H1 (cell line): Measurements from ENCODE around the gene GAP43. TPM values are rescaled to one million over a fixed set of nuclear protein-coding genes. Genes with fewer than 3 reads are reported as not detected.

Experiments used
- CTCF ChIA-PET: fragments of 300-600 bp; sonication (Branson Sonifier 250); formaldehyde crosslinking; loops from one replicate; lab custom pipeline; 2021; ENCODE audit not compliant: partially characterized antibody; lab: Charles Lee
- POLR2A ChIA-PET: fragments of 300-600 bp; sonication (Branson Sonifier 250); formaldehyde crosslinking; loops from one replicate; lab custom pipeline; 2021; ENCODE audit warnings: inconsistent platforms; ENCODE audit not compliant: partially characterized antibody; lab: Charles Lee
- DNase-seq, 2 experiments: peaks; one replicate each; pipeline versions ENCODE4 v3.0.0 to v3.0.0-alpha.2; 2010 to 2022; ENCODE audit warnings: low spot score in 2 of 2, low read depth in 1 of 2, mixed read lengths in 1 of 2
- FAIRE-seq: peaks from 2 replicates; lab custom pipeline; 2011; peaks lifted over from hg19 to GRCh38; lab: Jason Lieb, UNC
- H2AFZ ChIP-seq: 2 replicates; pipeline ENCODE4 v1.8.1; 2012; ENCODE audit warnings: low read length, inconsistent platforms
- H2AK5ac ChIP-seq: 2 replicates; pipeline ENCODE4 v1.6.1; 2013; ENCODE audit warnings: low read depth, low read length
- H2BK120ac ChIP-seq: replicated peaks from 2 replicates; pipeline ENCODE3; 2013; ENCODE audit warnings: low read depth, low read length, inconsistent platforms
- H2BK12ac ChIP-seq: 2 replicates; pipeline ENCODE4 v1.6.1; 2013; ENCODE audit warnings: low read depth, low read length
- H2BK15ac ChIP-seq: 2 replicates; pipeline ENCODE4 v1.6.1; 2013; ENCODE audit warnings: low read length
- H2BK20ac ChIP-seq: 2 replicates; pipeline ENCODE4 v1.6.1; 2013; ENCODE audit warnings: low read length
- H2BK5ac ChIP-seq: 2 replicates; pipeline ENCODE4 v1.6.1; 2013; ENCODE audit warnings: low read depth, low read length
- H3K14ac ChIP-seq: 2 replicates; pipeline ENCODE4 v1.6.1; 2013; ENCODE audit warnings: inconsistent platforms; ENCODE audit not compliant: insufficient read length
- H3K18ac ChIP-seq: 2 replicates; pipeline ENCODE4 v1.6.1; 2013; ENCODE audit warnings: low read length; ENCODE audit errors: extremely low read depth
- H3K23ac ChIP-seq: 2 replicates; pipeline ENCODE4 v1.6.1; 2013; ENCODE audit warnings: inconsistent platforms; ENCODE audit not compliant: insufficient read length
- H3K23me2 ChIP-seq: 2 replicates; pipeline ENCODE4 v1.6.1; 2013; ENCODE audit warnings: low read depth, low read length
- H3K27ac ChIP-seq: 2 replicates; pipeline ENCODE4 v1.6.1; 2011; ENCODE audit warnings: low read depth, low read length, inconsistent platforms
- H3K27me3 ChIP-seq, 4 experiments: replicated peaks in 1 of 4; 1 replicate in 1 of 4; 2 replicates in 3 of 4; pipeline versions ENCODE4 v1.6.1 to v1.8.1; 2011 to 2013; ENCODE audit warnings: low read length in 3 of 4, mild to moderate bottlenecking in 3 of 4, inconsistent platforms in 2 of 4, mixed read lengths in 2 of 4, moderate library complexity in 1 of 4; ENCODE audit not compliant: control insufficient read depth in 3 of 4, insufficient read depth in 3 of 4; ENCODE audit errors: extremely low read depth in 1 of 4
- H3K36me3 ChIP-seq, 4 experiments: 2 replicates each; pipeline versions ENCODE4 v1.6.1 to v1.8.1; 2011 to 2013; ENCODE audit warnings: mild to moderate bottlenecking in 4 of 4, low read length in 3 of 4, moderate library complexity in 2 of 4, control low read depth in 1 of 4, inconsistent platforms in 1 of 4; ENCODE audit not compliant: insufficient read depth in 4 of 4, control insufficient read depth in 2 of 4
- H3K4ac ChIP-seq: replicated peaks from 2 replicates; pipeline ENCODE3; 2013; ENCODE audit warnings: low read length, low read depth, mixed read lengths, inconsistent platforms; ENCODE audit not compliant: insufficient read length
- H3K4me1 ChIP-seq, 4 experiments: replicated peaks in 1 of 4; 1 replicate in 1 of 4; 2 replicates in 3 of 4; pipeline versions ENCODE4 v1.6.1 to v1.8.1; 2011 to 2013; ENCODE audit warnings: low read length in 3 of 4, inconsistent platforms in 2 of 4, mixed read lengths in 1 of 4; ENCODE audit not compliant: insufficient read depth in 4 of 4, control insufficient read depth in 3 of 4
- H3K4me2 ChIP-seq, 2 experiments: 2 replicates each; pipeline versions ENCODE4 v1.6.1 to v1.8.1; 2011 to 2013; ENCODE audit warnings: low read depth in 2 of 2, low read length in 2 of 2, control low read depth in 1 of 2, inconsistent platforms in 1 of 2, mild to moderate bottlenecking in 1 of 2; ENCODE audit not compliant: insufficient read depth in 1 of 2
- H3K4me3 ChIP-seq, 4 experiments: fragments of 200-600, 300-600 bp in 1 of 4; sonication (generic), shearing (Covaris generic), sonication (Bioruptor Twin) in 1 of 4; 2 replicates each; pipeline versions ENCODE4 v1.5.1 to v1.8.1; 2011 to 2016; ENCODE audit warnings: low read length in 4 of 4, low read depth in 3 of 4, control low read depth in 2 of 4, inconsistent platforms in 2 of 4, mild to moderate bottlenecking in 2 of 4, mixed read lengths in 1 of 4, moderate library complexity in 1 of 4; ENCODE audit not compliant: insufficient read depth in 2 of 4; ENCODE audit errors: extremely low read depth in 1 of 4
- H3K56ac ChIP-seq: replicated peaks from 2 replicates; pipeline ENCODE3; 2013; ENCODE audit warnings: low read depth, mild to moderate bottlenecking, mixed read lengths, low read length, inconsistent platforms; ENCODE audit not compliant: insufficient read length
- H3K79me1 ChIP-seq: 2 replicates; pipeline ENCODE4 v1.6.1; 2013; ENCODE audit warnings: low read depth, low read length, control low read depth
- H3K79me2 ChIP-seq, 2 experiments: 2 replicates each; pipeline versions ENCODE4 v1.6.1 to v1.8.1; 2012 to 2013; ENCODE audit warnings: low read length in 2 of 2, mild to moderate bottlenecking in 2 of 2, inconsistent platforms in 1 of 2; ENCODE audit not compliant: insufficient read depth in 2 of 2, control insufficient read depth in 1 of 2
- H3K9ac ChIP-seq, 4 experiments: replicated peaks in 1 of 4; 1 replicate in 1 of 4; 2 replicates in 3 of 4; pipeline versions ENCODE4 v1.6.1 to v1.8.1; 2011 to 2013; ENCODE audit warnings: low read depth in 3 of 4, low read length in 3 of 4, control low read depth in 2 of 4, mild to moderate bottlenecking in 2 of 4, moderate library complexity in 2 of 4, inconsistent platforms in 1 of 4; ENCODE audit errors: extremely low read depth in 1 of 4
- H3K9me3 ChIP-seq, 2 experiments: 2 replicates each; pipeline versions ENCODE4 v1.6.1 to v1.8.1; 2012 to 2013; ENCODE audit warnings: mild to moderate bottlenecking in 2 of 2, moderate library complexity in 2 of 2, control low read depth in 1 of 2, inconsistent platforms in 1 of 2, low read depth in 1 of 2, low read length in 1 of 2, mixed read lengths in 1 of 2; ENCODE audit not compliant: insufficient read depth in 2 of 2
- H4K20me1 ChIP-seq, 2 experiments: replicated peaks in 1 of 2; 2 replicates each; pipeline versions ENCODE3 to v1.8.1; 2011 to 2013; ENCODE audit warnings: inconsistent platforms in 2 of 2, low read length in 2 of 2, mild to moderate bottlenecking in 1 of 2; ENCODE audit not compliant: insufficient read depth in 2 of 2, control insufficient read depth in 1 of 2
- H4K5ac ChIP-seq: 2 replicates; pipeline ENCODE4 v1.6.1; 2013; ENCODE audit warnings: low read length, low read depth, mixed read lengths, inconsistent platforms; ENCODE audit not compliant: insufficient read length
- H4K8ac ChIP-seq: 2 replicates; pipeline ENCODE4 v1.8.0; 2013; ENCODE audit warnings: mild to moderate bottlenecking, moderate library complexity, low read length, inconsistent platforms; ENCODE audit not compliant: insufficient read depth; ENCODE audit errors: extremely low read depth
- H4K91ac ChIP-seq: replicated peaks from 2 replicates; pipeline ENCODE3; 2013; ENCODE audit warnings: low read length, mixed read lengths, inconsistent platforms; ENCODE audit not compliant: insufficient read length
- GABPA ChIP-seq: IDR thresholded peaks from 2 replicates; pipeline ENCODE4 v1.6.1; 2011; ENCODE audit warnings: mild to moderate bottlenecking, low read length, moderate library complexity, borderline replicate concordance; ENCODE audit not compliant: insufficient read depth
- NANOG ChIP-seq: IDR thresholded peaks from 2 replicates; pipeline ENCODE4 v1.6.1; 2011; ENCODE audit warnings: low read length, low read depth, mild to moderate bottlenecking, inconsistent platforms; ENCODE audit not compliant: insufficient read depth, poor library complexity, severe bottlenecking
- SAP30 ChIP-seq: fragments of 300-600 bp; sonication (generic); IDR thresholded peaks from 2 replicates; pipeline ENCODE4 v1.7.1; 2012; ENCODE audit warnings: low read length, moderate library complexity, mild to moderate bottlenecking, inconsistent platforms; ENCODE audit not compliant: insufficient read depth, insufficient replicate concordance
- SP2 ChIP-seq: IDR thresholded peaks from 2 replicates; pipeline ENCODE4 v1.6.1; 2012; ENCODE audit warnings: mild to moderate bottlenecking, low read length, inconsistent platforms
- TAF1 ChIP-seq: IDR thresholded peaks from 2 replicates; pipeline ENCODE4 v1.6.1; 2011; ENCODE audit warnings: mild to moderate bottlenecking, low read depth, low read length
- YY1 ChIP-seq: IDR thresholded peaks from 2 replicates; pipeline ENCODE4 v1.6.1; 2011; ENCODE audit warnings: low read depth, mild to moderate bottlenecking, low read length
- WGBS, 2 experiments: shearing (Covaris generic) in 1 of 2; methylation state at CpG; one replicate each; pipeline versions ENCODE4 v1.1.6 to v1.1.7; 2013 to 2015; ENCODE audit warnings: low lambda C conversion rate in 2 of 2, mixed read lengths in 2 of 2, inconsistent platforms in 1 of 2, low coverage in 1 of 2, missing lambda C conversion rate in 1 of 2; ENCODE audit not compliant: insufficient replicate concordance in 2 of 2, insufficient coverage in 1 of 2, insufficient read length in 1 of 2; ENCODE audit errors: extremely low coverage in 1 of 2, missing lambda C conversion rate in 1 of 2; 5-methylcytosine and 5-hydroxymethylcytosine counted together
- polyA plus RNA-seq, 7 experiments: library from polyadenylated mRNA; depleted of rRNA in 3 of 7; stranded (reverse) in 5 of 7; unstranded in 2 of 7; fragments of >200 nt in 5 of 7; fragments of 200-250 nt in 2 of 7; gene quantifications; 1 replicate in 5 of 7; 2 replicates in 1 of 7; 4 replicates in 1 of 7; pipeline versions ENCODE4 v1.2.1 to v1.2.3, GENCODE V29; 2011 to 2013; ENCODE audit warnings: missing spikeins in 2 of 7, mixed read lengths in 2 of 7
- total RNA-seq: library from RNA; stranded (reverse); fragmentation: NEBNext Ultra II Directional; extraction: Animal tissue kit (Norgen Biotek cat#: 25700); gene quantifications from 2 replicates; pipeline ENCODE4 v1.2.1, GENCODE V29; 2021

GAP43 gene
- total and polyA plus RNA-seq, 2 of the 8 experiments (the other 6 are each of a cell fraction or from before 2014, with no cell fraction given): 11.2 to 21.9 TPM

- Histone ChIP-seq H2BK12ac (no peak overlapping the region), H4K5ac (no peak overlapping the region), H2BK5ac (no peak overlapping the region), H3K27ac (no peak overlapping the region), H2BK20ac (no peak overlapping the region), H2BK15ac (no peak overlapping the region), H2BK120ac (no peak overlapping the region), H2AFZ (no peak overlapping the region), H3K4ac (no peak overlapping the region), H4K8ac (no peak overlapping the region), H3K79me2 (no peaks in the 10 kb centered on the region), H3K4me2 (no peak overlapping the region), H3K4me3 (no peak overlapping the region), H2AK5ac (no peak overlapping the region), H3K23ac (no peak overlapping the region), H3K9me3 (no peaks in the 10 kb centered on the region), H3K9ac (no peak overlapping the region), H3K4me1 (peaks cover 5 to 14% (median 10%) of the 10 kb centered on the region in 4 experiments; a peak in 6 of 7 replicates), H3K27me3 (no peaks in the 10 kb centered on the region), H3K14ac (no peak overlapping the region), H3K36me3 (no peaks in the 10 kb centered on the region), H4K20me1 (no peaks in the 10 kb centered on the region), H3K79me1 (no peaks in the 10 kb centered on the region), H3K18ac (no peak overlapping the region), H4K91ac (no peak overlapping the region), H3K23me2 (peaks cover 4% of the 10 kb centered on the region; the same call in 1 of the 2 replicates), H3K56ac (no peak overlapping the region)
- ChIA-PET POLR2A (interaction anchor here (1.1 kb wide), 1 partner anchor 141 kb away, joined by 4 read pairs; no protein-coding TSS in a partner anchor), CTCF (interaction anchor here (1.0 kb wide), 1 partner anchor 438 kb away, joined by 5 read pairs; no protein-coding TSS in a partner anchor)
- TF ChIP-seq YY1 (no peak), NANOG (no peak), SP2 (no peak), GABPA (no peak), SAP30 (no peak), TAF1 (no peak)
- DNase-seq: no peak
- 84% methylated on average over 2 of the region's 2 CpGs; no CpG with 5 or more reads in 1 of the 2 experiments for WGBS, 2 experiments
- FAIRE-seq: no peak
Observed at GRCh38 chr3:115655761-115656282, 32.5 kb downstream of the GAP43 start.
